ENCODE results near the gene PDAP1. TPM values are rescaled to one million over a fixed set of nuclear protein-coding genes. Genes with fewer than 3 reads are reported as not detected.

Gene PDAP1
- total RNA-seq, 1 donor, result 33.7 TPM

DNA sequence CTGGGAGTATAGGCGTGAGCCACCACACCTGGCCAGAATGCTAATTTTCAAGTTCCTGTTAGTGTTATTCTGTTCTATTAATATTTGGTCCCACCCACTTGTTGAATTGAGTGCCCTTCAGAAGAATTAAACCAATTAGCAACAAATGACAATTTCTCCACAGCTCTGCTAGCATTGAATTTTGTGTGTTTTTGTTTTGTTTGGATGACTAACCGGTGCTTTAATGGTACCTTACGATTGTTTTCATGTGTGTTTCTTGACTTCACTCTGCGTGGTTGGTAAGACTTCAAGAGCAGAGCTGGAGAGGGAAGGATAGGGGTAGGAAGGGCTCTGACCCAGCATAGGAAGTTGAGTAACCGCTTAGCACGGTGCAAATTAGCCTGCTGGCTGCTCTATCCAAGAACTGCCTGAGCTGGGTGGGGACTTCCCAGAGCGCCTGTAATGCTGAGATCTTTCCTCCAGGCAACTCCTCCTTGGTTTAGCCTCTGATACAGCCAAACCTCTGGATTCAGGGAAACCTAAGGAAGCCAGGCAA is 29.3 kb downstream of the PDAP1 start:
- Histone ChIP-seq H3K4me3 (ENCODE audit: insufficient read depth, low read length) (no peak overlapping the region), H3K36me3 (ENCODE audit: insufficient read depth, low read length) (peaks cover 26% of the 10 kb centered on the region), H4K20me1 (ENCODE audit: insufficient read depth, low read length) (peaks cover 49% of the 10 kb centered on the region)

DNA sequence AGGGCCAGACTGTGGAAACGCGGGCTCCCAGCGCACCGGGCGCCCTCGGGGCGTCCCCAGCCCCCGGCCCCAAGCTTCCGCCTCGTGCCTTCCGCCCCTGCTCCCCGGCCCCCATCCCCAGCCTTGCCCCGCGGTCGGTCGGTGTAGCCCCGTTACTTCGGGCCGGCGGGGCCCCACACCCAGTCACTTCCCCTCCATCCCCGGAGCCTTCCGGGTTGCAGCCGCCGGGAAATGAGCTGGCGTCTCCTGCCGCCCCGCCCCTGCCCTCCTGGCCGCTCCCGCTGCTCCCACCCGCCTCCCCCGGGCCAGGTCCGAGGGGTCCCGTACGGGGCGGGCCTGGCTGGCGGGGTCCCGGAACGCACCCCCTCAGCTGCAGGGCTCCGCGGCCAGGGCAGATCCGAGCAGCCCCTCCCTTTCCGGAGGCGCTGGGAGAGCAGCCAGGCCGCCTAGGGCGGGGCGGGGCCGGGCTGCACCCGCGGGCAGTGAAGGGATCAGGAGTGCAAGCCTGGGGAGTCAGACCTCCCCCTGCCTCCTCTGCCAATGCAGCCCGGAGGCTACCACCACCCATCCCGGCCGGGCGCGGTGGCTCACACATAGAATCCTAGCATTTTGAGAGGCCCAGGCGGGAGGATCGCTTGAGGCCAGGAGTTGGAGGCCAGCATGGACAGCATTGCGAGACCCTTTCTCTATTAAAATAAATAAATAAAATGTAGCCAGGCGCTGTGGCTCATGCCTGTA is 33.2 kb downstream of the PDAP1 start:
- Histone ChIP-seq H3K9me3 (ENCODE audit: low read depth, low read length) (no peaks in the 10 kb centered on the region), H3K4me1 (ENCODE audit: insufficient read depth, low read length) (peaks cover 25% of the 10 kb centered on the region), H3K4me3 (ENCODE audit: insufficient read depth, low read length) (peak overlapping the region; percentile 76), H3K79me2 (ENCODE audit: insufficient read depth, low read length) (peaks cover 37% of the 10 kb centered on the region), H2AFZ (ENCODE audit: low read length) (no peak overlapping the region), H3K27me3 (ENCODE audit: insufficient read depth, low read length) (no peaks in the 10 kb centered on the region), H3K4me2 (ENCODE audit: insufficient read depth, low read length) (peak overlapping the region; percentile 78), H3K27ac (ENCODE audit: low read depth, low read length) (peak overlapping the region; percentile 37), H4K20me1 (ENCODE audit: insufficient read depth, low read length) (peaks cover 22% of the 10 kb centered on the region), H3K36me3 (ENCODE audit: insufficient read depth, low read length) (peaks cover 6% of the 10 kb centered on the region)
- DNase-seq (ENCODE audit: insufficient read length, low spot score, missing footprints), result peak; percentile 97
- TF ChIP-seq, protein P1, sequence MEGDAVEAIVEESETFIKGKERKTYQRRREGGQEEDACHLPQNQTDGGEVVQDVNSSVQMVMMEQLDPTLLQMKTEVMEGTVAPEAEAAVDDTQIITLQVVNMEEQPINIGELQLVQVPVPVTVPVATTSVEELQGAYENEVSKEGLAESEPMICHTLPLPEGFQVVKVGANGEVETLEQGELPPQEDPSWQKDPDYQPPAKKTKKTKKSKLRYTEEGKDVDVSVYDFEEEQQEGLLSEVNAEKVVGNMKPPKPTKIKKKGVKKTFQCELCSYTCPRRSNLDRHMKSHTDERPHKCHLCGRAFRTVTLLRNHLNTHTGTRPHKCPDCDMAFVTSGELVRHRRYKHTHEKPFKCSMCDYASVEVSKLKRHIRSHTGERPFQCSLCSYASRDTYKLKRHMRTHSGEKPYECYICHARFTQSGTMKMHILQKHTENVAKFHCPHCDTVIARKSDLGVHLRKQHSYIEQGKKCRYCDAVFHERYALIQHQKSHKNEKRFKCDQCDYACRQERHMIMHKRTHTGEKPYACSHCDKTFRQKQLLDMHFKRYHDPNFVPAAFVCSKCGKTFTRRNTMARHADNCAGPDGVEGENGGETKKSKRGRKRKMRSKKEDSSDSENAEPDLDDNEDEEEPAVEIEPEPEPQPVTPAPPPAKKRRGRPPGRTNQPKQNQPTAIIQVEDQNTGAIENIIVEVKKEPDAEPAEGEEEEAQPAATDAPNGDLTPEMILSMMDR (IDR thresholded peaks at IDR 0.05; ENCODE audit: extremely low read depth, low read depth, low read length), result no peak

More for the DNA sequence above, 29.3 kb downstream of the PDAP1 start:
- peak overlapping the region; percentile 75 for H3K27ac ChIP-seq (ENCODE audit: low read depth, low read length)
- H3K4me2 ChIP-seq (ENCODE audit: insufficient read depth, low read length), result peak overlapping the region; percentile 67
- TF ChIP-seq, protein P1 (IDR thresholded peaks at IDR 0.05; ENCODE audit: extremely low read depth, low read depth, low read length), result no peak
- peaks cover 74% of the 10 kb centered on the region for H3K79me2 ChIP-seq (ENCODE audit: insufficient read depth, low read length)
- no peaks in the 10 kb centered on the region for H3K27me3 ChIP-seq (ENCODE audit: insufficient read depth, low read length)
- no peaks in the 10 kb centered on the region for H3K9me3 ChIP-seq (ENCODE audit: low read depth, low read length)
- no peak overlapping the region for H2AFZ ChIP-seq (ENCODE audit: low read length)
- peaks cover 24% of the 10 kb centered on the region for H3K4me1 ChIP-seq (ENCODE audit: insufficient read depth, low read length)
- peak; percentile 99 for DNase-seq (ENCODE audit: insufficient read length, low spot score, missing footprints)

DNA sequence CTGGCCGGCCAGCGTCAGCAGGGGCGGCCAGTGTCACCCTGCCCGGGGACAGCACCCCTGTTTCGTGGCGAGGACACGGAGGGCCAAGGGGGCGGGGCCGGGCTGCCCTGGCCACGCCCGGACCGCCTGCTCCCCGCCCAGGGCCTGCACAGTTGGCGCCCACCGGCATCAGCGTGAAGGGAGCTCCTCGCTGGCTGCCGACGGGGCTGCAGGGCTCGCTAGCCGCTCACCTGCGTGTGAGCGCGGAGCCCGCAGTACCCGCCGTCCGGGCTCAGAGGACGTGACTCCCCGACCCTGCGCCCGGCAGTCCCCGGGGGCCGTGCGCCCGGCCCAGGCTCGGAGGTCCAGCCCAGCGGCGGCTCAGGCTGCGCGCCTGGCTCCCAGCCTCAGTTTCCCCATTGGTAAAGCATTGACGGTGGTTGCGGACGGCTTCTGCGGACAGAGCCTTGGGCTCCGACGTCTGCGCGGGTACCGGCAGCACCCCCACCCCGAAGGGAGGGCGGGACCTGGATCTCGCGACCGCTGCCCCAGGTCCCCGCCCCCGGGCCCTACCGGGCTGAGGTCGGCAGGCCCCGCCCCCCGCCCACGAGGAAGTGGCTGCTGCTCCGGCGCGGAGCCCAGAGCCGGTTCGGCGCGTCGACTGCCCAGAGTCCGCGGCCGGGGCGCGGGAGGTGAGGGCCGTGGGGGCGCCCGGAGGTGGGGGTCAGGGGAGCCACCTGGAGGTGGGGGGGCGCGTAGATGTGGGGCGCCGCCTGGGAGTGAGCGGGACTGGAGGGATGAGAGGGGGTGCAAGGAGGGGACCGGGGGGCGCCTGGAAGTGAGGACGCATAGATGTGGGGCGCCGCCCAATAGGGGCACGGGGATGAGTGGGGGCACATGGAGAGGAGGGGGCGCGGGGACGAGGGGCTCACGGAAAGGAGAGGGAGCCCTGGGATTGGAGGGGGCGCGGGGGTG is 34.0 kb downstream of the PDAP1 start, which contains the start of gene ARPC1B:
Gene ARPC1B (plus strand): TSS at position 620 of the 954 bp plus-strand sequence. CDS start 10,985 bp downstream, outside the sequence.
- Histone ChIP-seq H3K4me2 (ENCODE audit: insufficient read depth, low read length) (peak within 1 kb of the TSS; percentile 86), H3K79me2 (ENCODE audit: insufficient read depth, low read length) (peaks cover 32% of the 10 kb centered on the region), H3K4me1 (ENCODE audit: insufficient read depth, low read length) (peaks cover 18% of the 10 kb centered on the region), H3K4me3 (ENCODE audit: insufficient read depth, low read length) (peak within 1 kb of the TSS; percentile 76), H3K9me3 (ENCODE audit: low read depth, low read length) (no peaks in the 10 kb centered on the region), H2AFZ (ENCODE audit: low read length) (peak within 1 kb of the TSS; percentile 70), H4K20me1 (ENCODE audit: insufficient read depth, low read length) (peaks cover 14% of the 10 kb centered on the region), H3K36me3 (ENCODE audit: insufficient read depth, low read length) (peaks cover 6% of the 10 kb centered on the region), H3K27me3 (ENCODE audit: insufficient read depth, low read length) (no peaks in the 10 kb centered on the region), H3K27ac (ENCODE audit: low read depth, low read length) (peak within 1 kb of the TSS; percentile 37)
- DNase-seq (ENCODE audit: insufficient read length, low spot score, missing footprints), result peak; percentile 99
- TF ChIP-seq, protein P1 (IDR thresholded peaks at IDR 0.05; ENCODE audit: extremely low read depth, low read depth, low read length), result no peak
